CD4-positive, alpha-beta T cell treated with Interleukin-15 for 1 hour (primary cell): ENCODE results near the gene POTEH.
"Not testable (repeated sequence)": the region's sequence is repeated elsewhere in the genome, so short reads cannot be mapped to it uniquely, and the experiment has no call there.

ENCODE experiments used
- DNase-seq: peaks from one replicate; pipeline ENCODE4 v3.0.0-alpha.2; 2020

Gene POTEH

GRCh38 chr22:15738157-15738908, 48.5 kb downstream of the POTEH start:
- DNase-seq = not testable (repeated sequence)

DNA sequence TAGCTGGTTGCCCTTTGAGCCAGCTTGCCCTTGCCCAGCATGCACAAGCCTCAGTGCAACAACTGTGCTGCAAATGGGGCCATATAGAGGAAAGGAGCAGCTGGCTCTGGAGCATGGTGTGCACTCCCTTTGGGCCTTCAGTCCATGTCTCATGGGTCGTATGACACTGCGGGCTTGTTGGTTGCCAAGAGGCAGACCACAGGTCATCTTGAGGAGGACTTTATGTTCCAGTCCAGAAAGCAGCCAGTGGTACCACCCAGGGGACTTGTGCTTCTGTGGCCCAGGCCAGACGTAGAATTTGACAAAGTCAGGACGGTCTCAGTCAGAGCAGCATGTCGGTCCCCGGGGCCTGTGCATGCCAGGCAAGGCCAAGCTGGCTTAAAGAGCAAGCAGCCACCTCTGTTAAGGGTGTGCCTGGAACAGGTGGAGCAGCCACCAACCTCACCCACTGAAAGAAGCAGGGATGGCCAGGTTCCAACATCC, 49.1 kb downstream of the POTEH start:
- not testable (repeated sequence) for DNase-seq

- DNase-seq = not testable (repeated sequence)
These were observed 58.0 kb downstream of the POTEH start for GRCh38 chr22:15747636-15748323.

DNA sequence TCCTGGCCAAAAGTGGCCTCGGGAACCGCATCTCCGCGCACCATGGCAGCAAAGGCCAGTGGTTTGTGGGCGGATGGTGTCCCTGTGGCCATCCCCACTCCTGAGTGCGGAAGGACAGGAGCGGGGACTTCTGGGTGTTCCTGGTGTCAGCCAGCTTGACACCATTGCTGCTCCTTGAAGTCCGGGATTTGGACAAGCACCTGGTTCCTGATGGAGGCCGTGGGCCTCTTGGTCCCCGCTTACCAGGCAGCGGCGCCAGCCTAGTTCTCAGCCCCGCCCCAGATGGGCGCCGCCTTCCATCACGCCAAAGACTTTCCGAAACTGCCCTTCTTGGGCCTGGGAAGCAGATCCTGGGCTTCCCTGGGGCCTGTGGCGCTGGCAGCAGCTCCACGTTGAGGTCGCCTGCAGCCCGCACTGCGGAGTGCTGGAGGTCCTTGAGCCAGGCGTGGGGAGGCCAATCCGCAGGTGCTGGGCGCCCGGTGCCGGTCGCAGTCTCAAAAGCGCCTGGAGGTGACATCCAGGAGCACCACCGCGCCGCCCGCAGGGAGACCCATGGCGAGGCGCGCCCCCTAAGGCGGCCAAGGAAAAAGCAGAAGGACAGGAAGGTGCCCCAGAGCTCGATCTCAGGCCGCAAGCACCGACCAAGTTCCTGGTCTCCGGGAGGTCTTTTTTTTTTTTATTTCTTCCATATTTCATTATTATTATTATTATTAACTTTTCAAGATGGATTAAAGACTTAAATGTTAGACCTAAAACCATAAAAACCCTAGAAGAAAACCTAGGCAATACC, 59.5 kb downstream of the POTEH start:
- DNase-seq = not testable (repeated sequence)

DNA sequence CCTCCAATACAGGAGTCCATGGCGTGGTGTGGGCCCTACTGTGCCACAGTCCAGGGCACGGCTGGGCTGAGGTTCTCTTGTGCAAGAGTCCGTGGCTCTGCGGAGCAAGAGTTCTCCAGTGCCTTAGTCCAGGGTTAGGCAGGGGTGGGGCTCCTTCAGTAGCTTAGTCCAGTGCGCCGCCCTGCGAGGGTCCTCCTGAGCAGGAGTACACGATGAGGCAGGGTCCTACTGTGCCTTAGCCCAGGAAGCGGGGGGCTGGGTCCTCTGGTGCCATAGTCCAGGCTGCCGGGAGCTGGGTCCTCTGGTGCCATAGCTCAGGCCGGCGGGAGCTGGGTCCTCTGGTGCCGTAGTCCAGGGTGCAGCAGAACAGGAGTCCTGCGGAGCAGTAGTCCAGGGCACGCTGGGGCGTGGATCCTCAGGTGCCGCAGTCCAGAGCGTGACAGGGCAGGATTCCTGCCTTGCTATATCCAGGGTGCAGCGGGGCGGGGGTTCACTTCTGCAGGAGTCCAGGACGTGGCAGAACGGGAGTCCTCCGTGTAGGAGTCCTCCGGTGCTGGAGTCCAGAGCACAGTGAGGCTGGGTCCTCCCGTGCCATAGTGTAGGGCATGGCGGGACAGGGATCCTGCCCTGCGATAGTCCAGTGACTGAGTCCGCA, 69.7 kb downstream of the POTEH start:
- DNase-seq = not testable (repeated sequence)

DNA sequence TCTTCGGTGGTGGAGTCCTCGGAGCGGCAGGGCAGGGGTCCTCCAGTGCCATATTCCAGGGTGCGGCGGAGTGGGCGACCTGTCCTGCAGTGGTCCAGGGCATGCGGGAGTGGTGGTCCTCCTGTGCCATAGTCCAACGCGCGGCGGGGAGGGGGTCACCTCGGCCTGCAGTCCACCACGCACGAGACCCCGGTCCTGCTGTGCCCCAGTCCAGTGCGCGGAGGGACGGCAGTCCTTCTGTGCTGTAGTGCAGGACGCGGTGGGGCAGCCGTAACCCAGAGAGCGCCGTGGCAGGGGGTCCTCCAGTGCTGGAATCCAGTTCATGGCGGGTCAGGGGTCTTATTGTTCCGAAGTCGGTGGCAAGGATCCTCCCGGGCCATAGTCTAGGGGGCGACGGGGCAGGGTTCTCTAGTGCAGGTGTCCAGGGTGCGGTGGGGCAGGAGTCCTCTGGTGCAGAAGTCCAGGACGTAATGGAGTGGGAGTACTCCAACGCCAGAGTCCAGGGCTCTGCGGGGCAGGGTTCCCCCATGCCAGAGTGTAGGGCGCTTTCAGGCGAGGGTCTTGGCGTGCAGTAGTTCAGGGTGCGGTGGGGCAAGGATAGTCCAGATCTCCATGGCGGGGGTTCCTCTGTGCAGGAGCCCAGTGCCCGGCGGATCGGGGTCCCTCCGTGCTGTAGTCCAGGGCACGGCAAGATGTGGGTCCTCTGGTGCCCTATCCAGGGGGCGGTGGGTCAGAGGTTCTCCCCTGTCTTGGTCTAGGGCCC, 70.7 kb downstream of the POTEH start:
- DNase-seq = not testable (repeated sequence)

DNA sequence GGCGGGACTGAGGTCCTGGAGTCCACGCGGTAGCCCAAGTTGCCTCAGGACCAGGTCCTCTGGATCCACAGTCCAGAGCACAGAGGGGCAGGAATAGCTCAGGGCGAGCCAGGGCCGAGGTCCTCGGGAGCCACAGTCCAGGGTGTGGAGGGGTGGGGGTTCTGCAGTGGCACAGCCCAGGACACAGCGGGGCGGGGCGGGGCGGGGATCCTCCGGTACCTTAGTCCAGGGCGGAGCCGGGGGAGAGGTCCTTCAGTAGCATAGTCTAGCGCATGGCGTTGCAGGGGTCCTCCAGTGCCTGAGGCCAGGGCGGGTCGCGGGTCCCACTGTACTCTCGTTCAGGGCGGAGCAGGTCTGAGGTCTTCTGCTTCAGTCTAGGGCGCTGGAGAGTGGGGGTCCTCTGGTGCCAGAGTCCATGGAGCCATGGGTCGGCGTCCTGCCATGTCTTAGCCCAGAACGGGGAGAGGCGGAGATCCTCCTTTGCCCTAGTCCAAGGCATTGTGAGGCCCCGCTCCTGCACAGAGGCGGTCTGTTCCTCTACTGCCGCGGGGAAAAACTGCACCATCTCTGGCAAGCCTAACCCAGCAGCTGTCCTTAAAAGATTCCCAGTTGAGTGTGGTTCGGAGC, 71.4 kb downstream of the POTEH start:
- not testable (repeated sequence) for DNase-seq

DNA sequence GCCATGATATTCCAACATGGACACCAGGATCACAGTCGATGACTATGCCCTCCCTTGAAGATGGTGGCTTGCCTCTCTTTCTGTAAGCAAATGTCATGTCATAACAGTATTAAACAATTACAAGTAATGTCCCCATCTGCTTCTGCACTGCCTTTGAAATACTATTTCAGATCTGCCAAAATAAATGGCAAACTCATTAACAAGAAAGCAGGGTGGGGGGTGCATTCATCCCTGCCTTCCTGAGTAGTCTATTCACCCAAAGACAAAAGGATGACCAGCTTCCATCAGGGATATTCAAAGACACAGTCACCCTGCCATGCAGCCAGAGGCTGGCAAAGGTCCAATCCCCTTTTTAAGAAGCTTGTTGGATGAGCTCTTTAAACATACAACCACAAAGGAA, 73.7 kb downstream of the POTEH start:
- DNase-seq = not testable (repeated sequence)
